NCI-H2227 treated with DMSO at 0.1 percent for 48 hours (cell line): ENCODE data around the gene MTF1.

Source experiments
- DNase-seq: peaks from one replicate; lab custom pipeline; 2025; lab: John Stamatoyannopoulos, UW

Gene MTF1

GRCh38 chr1:37867784-37868183 is 8.4 kb upstream of the MTF1 start:
- no peak for DNase-seq

GRCh38 chr1:37866491-37866890 is 7.1 kb upstream of the MTF1 start:
- DNase-seq, result no peak

GRCh38 chr1:37865348-37866120 is 6.1 kb upstream of the MTF1 start:
- DNase-seq, result no peak

- DNase-seq, result peak; percentile 78
Measured at GRCh38 chr1:37862330-37862729, 2.9 kb upstream of the MTF1 start.

GRCh38 chr1:37861151-37861550 is 1.8 kb upstream of the MTF1 start:
- no peak for DNase-seq

- no peak for DNase-seq
Measured at GRCh38 chr1:37860346-37860666, 914 bp upstream of the MTF1 start.

GRCh38 chr1:37858931-37859506 is 373 bp downstream of the MTF1 start:
- DNase-seq, result peak; percentile 68

- DNase-seq, result no peak
Measured at GRCh38 chr1:37854406-37854805, 5.0 kb downstream of the MTF1 start.

GRCh38 chr1:37853157-37853556 is 6.2 kb downstream of the MTF1 start:
- DNase-seq, result no peak

GRCh38 chr1:37851782-37852210 is 7.6 kb downstream of the MTF1 start:
- no peak for DNase-seq

GRCh38 chr1:37851262-37851661 is 8.1 kb downstream of the MTF1 start:
- DNase-seq, result no peak

GRCh38 chr1:37850352-37850955 is 8.9 kb downstream of the MTF1 start:
- no peak for DNase-seq

- DNase-seq, result no peak
Measured at GRCh38 chr1:37849480-37849879, 9.9 kb downstream of the MTF1 start.

- DNase-seq, result no peak
Measured at GRCh38 chr1:37846647-37847339, 12.6 kb downstream of the MTF1 start.

GRCh38 chr1:37845786-37846185 is 13.6 kb downstream of the MTF1 start:
- no peak for DNase-seq

- no peak for DNase-seq
Measured at GRCh38 chr1:37845049-37845646, 14.2 kb downstream of the MTF1 start.

GRCh38 chr1:37844536-37844935 is 14.9 kb downstream of the MTF1 start:
- no peak for DNase-seq

GRCh38 chr1:37841652-37842051 is 17.7 kb downstream of the MTF1 start:
- DNase-seq, result no peak

GRCh38 chr1:37840711-37841110 is 18.7 kb downstream of the MTF1 start:
- no peak for DNase-seq

GRCh38 chr1:37839676-37840075 is 19.7 kb downstream of the MTF1 start:
- DNase-seq, result no peak

GRCh38 chr1:37836788-37837187 is 22.6 kb downstream of the MTF1 start:
- no peak for DNase-seq

GRCh38 chr1:37831809-37832208 is 27.6 kb downstream of the MTF1 start:
- DNase-seq, result no peak

GRCh38 chr1:37831109-37831508 is 28.3 kb downstream of the MTF1 start:
- DNase-seq, result no peak
